Measurements from ENCODE around the gene KCNQ1. TPM values are rescaled to one million over a fixed set of nuclear protein-coding genes. Genes with fewer than 3 reads are reported as not detected.

KCNQ1 gene
- total and polyA plus RNA-seq, 2 of the 13 experiments (the other 11 are each of a cell fraction or from before 2014, with no cell fraction given): 0.02 to 0.08 TPM

- TF ChIP-seq HMGXB3 (CRISPR knock-in tag; IDR thresholded peaks at IDR 0.05; ENCODE audit: borderline replicate concordance) (peak; percentile 38; the same call in 1 of the 2 replicates), IRF2 (CRISPR knock-in tag; IDR thresholded peaks at IDR 0.05) (peak; percentile 70; the same call in 1 of the 2 replicates), POLR2G (IDR thresholded peaks at IDR 0.05; ENCODE audit: low read depth, low read length) (peak; percentile 61), TBX2 (CRISPR knock-in tag; IDR thresholded peaks at IDR 0.05; ENCODE audit: borderline replicate concordance) (peak; percentile 79), AHR (CRISPR knock-in tag; IDR thresholded peaks at IDR 0.05) (no peak), PHF20 (CRISPR knock-in tag; IDR thresholded peaks at IDR 0.05) (no peak; the same call in 1 of the 2 replicates), PITX1 (CRISPR knock-in tag; IDR thresholded peaks at IDR 0.05) (peak; percentile 92), MAFK (conservative IDR thresholded peaks at IDR 0.05 in 1 of 2, IDR thresholded peaks at IDR 0.05 in 1 of 2; ENCODE audit: low read length in 2 of 2) (0 out of 4 replicates have a peak, but pooled peaks of 1 of the 2 experiments have one; percentile 19), ZNF446 (CRISPR knock-in tag; IDR thresholded peaks at IDR 0.05) (no peak), ATF1 (CRISPR knock-in tag; IDR thresholded peaks at IDR 0.05) (no peak; the same call in 1 of the 2 replicates), STAT6 (CRISPR knock-in tag; IDR thresholded peaks at IDR 0.05; ENCODE audit: borderline replicate concordance) (no peak), HDAC6 (IDR thresholded peaks at IDR 0.05; ENCODE audit: low read depth, low read length) (no peak), CBFB (CRISPR knock-in tag; IDR thresholded peaks at IDR 0.05) (peak; percentile 44), RBFOX2 (IDR thresholded peaks at IDR 0.05; ENCODE audit: low read depth, low read length) (peak; percentile 52), ZNF616 (CRISPR knock-in tag; IDR thresholded peaks at IDR 0.05; ENCODE audit: low read depth) (peak; percentile 78), ZNF549 (CRISPR knock-in tag; IDR thresholded peaks at IDR 0.05) (no peak), ZNF30 (CRISPR knock-in tag; IDR thresholded peaks at IDR 0.05) (0 out of 2 replicates have a peak, but pooled peaks have one; percentile 53), ZNF281 (CRISPR knock-in tag; IDR thresholded peaks at IDR 0.05; ENCODE audit: borderline replicate concordance) (peak; percentile 58; the same call in 1 of the 2 replicates), ZNF782 (CRISPR knock-in tag; IDR thresholded peaks at IDR 0.05; ENCODE audit: borderline replicate concordance) (no peak), ATF7-NPFF (CRISPR knock-in tag; IDR thresholded peaks at IDR 0.05; ENCODE audit: low read depth) (no peak)
These were observed 118.6 kb downstream of the KCNQ1 start (continued) for GRCh38 chr11:2563213-2564007.

Measured in HepG2 (cell line).